Activated T-cell treated with anti-CD3 and anti-CD28 coated beads for 24 hours (primary cell): ENCODE data around the gene TTC3.

Experiments
- DNase-seq: peaks from one replicate; pipeline ENCODE4 v3.0.0-alpha.2; 2020; ENCODE audit warnings: low read depth

Gene TTC3

GRCh38 chr21:37061926-37062592 is 11.0 kb upstream of the TTC3 start:
- no peak for DNase-seq

GRCh38 chr21:37062593-37062935 is 10.5 kb upstream of the TTC3 start:
- no peak for DNase-seq

GRCh38 chr21:37063433-37063832 is 9.6 kb upstream of the TTC3 start:
- no peak for DNase-seq

GRCh38 chr21:37064841-37065240 is 8.2 kb upstream of the TTC3 start:
- no peak for DNase-seq

- no peak for DNase-seq
Measured at GRCh38 chr21:37065561-37066177, 7.4 kb upstream of the TTC3 start.

- no peak for DNase-seq
Measured at GRCh38 chr21:37071561-37072273, 1.3 kb upstream of the TTC3 start.

GRCh38 chr21:37072274-37072987 is 623 bp upstream of the TTC3 start:
- no peak for DNase-seq

- peak; percentile 32 for DNase-seq
Measured at GRCh38 chr21:37073417-37074196, 553 bp downstream of the TTC3 start.

- DNase-seq, result no peak
Measured at GRCh38 chr21:37074197-37074510, 1.1 kb downstream of the TTC3 start.

- no peak for DNase-seq
Measured at GRCh38 chr21:37074546-37074945, 1.5 kb downstream of the TTC3 start.

- DNase-seq, result no peak
Measured at GRCh38 chr21:37075214-37075770, 2.2 kb downstream of the TTC3 start.

GRCh38 chr21:37076087-37076850 is 3.2 kb downstream of the TTC3 start:
- no peak for DNase-seq

GRCh38 chr21:37077403-37077802 is 4.3 kb downstream of the TTC3 start:
- DNase-seq, result no peak

- no peak for DNase-seq
Measured at GRCh38 chr21:37079211-37079824, 6.3 kb downstream of the TTC3 start.

- no peak for DNase-seq
Measured at GRCh38 chr21:37082375-37082774, 9.3 kb downstream of the TTC3 start.

GRCh38 chr21:37082856-37083528 is 9.9 kb downstream of the TTC3 start:
- no peak for DNase-seq

GRCh38 chr21:37085726-37086125 is 12.7 kb downstream of the TTC3 start:
- DNase-seq, result no peak

GRCh38 chr21:37087188-37087587 is 14.1 kb downstream of the TTC3 start:
- DNase-seq, result no peak

GRCh38 chr21:37088186-37088735 is 15.2 kb downstream of the TTC3 start:
- DNase-seq, result no peak

- no peak for DNase-seq
Measured at GRCh38 chr21:37093977-37094376, 20.9 kb downstream of the TTC3 start.
